ENCODE data around the gene OGFR.

OGFR gene

GRCh38 chr20:62799873-62800272 lies 4.8 kb upstream of the OGFR start:
- Histone ChIP-seq H3K4me1 (ENCODE audit: control insufficient read depth, insufficient read depth, low read length) (peaks cover 26% of the 10 kb centered on the region), H3K4me3 (ENCODE audit: low read length) (no peak overlapping the region), H3K9me3 (ENCODE audit: control insufficient read depth, low read length) (no peaks in the 10 kb centered on the region), H3K36me3 (ENCODE audit: control insufficient read depth, insufficient read depth, low read length) (no peaks in the 10 kb centered on the region), H3K9ac (ENCODE audit: low read length) (no peak overlapping the region), H3K27me3 (ENCODE audit: control insufficient read depth, insufficient read depth, low read length) (no peaks in the 10 kb centered on the region)

GRCh38 chr20:62800314-62801259 lies 4.0 kb upstream of the OGFR start:
- Histone ChIP-seq H3K36me3 (ENCODE audit: control insufficient read depth, insufficient read depth, low read length) (no peaks in the 10 kb centered on the region), H3K9me3 (ENCODE audit: control insufficient read depth, low read length) (no peaks in the 10 kb centered on the region), H3K9ac (ENCODE audit: low read length) (no peak overlapping the region), H3K4me3 (ENCODE audit: low read length) (no peak overlapping the region), H3K27me3 (ENCODE audit: control insufficient read depth, insufficient read depth, low read length) (no peaks in the 10 kb centered on the region), H3K4me1 (ENCODE audit: control insufficient read depth, insufficient read depth, low read length) (peaks cover 26% of the 10 kb centered on the region)

DNA sequence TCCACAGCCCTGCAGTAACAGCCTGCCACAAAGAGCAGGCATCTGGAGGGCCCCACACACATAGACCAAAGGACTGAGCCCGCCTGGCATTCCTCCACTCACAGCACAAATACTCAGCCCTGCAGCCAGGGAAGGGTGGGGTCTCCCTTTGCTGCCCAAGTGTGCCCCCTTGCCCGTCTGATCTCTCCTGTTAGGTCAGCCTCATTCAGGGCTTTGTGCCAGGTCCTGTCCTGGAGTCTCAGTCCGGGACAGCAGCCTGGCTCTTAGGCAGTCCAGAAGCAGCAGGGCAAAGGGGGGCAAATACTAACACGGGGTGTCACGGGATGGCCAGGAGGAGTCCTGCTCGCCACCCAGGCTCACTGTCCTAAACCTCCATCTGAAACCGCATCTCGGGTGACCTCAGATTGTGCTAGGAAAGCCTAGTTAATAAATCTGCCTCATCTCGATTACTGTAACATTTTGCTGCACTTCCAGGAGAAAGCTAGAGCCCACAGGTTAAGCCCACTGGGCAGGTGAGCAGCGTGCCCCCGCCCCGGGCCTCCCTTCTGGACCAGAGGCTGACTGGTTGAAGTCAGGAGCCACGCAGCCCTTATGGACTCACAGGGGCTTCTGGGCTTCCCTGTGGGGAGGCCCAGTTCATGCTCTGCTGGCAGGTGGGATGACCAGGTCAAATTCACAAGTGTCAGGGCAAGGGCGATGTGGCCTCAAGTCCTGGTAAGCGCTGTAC lies 3.2 kb upstream of the OGFR start:
- Histone ChIP-seq H3K9ac (ENCODE audit: low read length) (no peak overlapping the region), H3K4me1 (ENCODE audit: control insufficient read depth, insufficient read depth, low read length) (peaks cover 35% of the 10 kb centered on the region)

GRCh38 chr20:62802026-62802712 lies 2.5 kb upstream of the OGFR start:
- no peaks in the 10 kb centered on the region for H3K9me3 ChIP-seq (ENCODE audit: control insufficient read depth, low read length)
- H3K9ac ChIP-seq (ENCODE audit: low read length) = no peak overlapping the region
- H3K4me3 ChIP-seq (ENCODE audit: low read length) = no peak overlapping the region
- no peaks in the 10 kb centered on the region for H3K36me3 ChIP-seq (ENCODE audit: control insufficient read depth, insufficient read depth, low read length)
- no peaks in the 10 kb centered on the region for H3K27me3 ChIP-seq (ENCODE audit: control insufficient read depth, insufficient read depth, low read length)
- H3K4me1 ChIP-seq (ENCODE audit: control insufficient read depth, insufficient read depth, low read length) = peaks cover 39% of the 10 kb centered on the region

More for the DNA sequence above, 3.2 kb upstream of the OGFR start:
- Histone ChIP-seq H3K4me3 (ENCODE audit: low read length) (no peak overlapping the region), H3K36me3 (ENCODE audit: control insufficient read depth, insufficient read depth, low read length) (no peaks in the 10 kb centered on the region), H3K27me3 (ENCODE audit: control insufficient read depth, insufficient read depth, low read length) (no peaks in the 10 kb centered on the region), H3K9me3 (ENCODE audit: control insufficient read depth, low read length) (no peaks in the 10 kb centered on the region)

- Histone ChIP-seq H3K4me1 (ENCODE audit: control insufficient read depth, insufficient read depth, low read length) (peaks cover 29% of the 10 kb centered on the region), H3K4me3 (ENCODE audit: low read length) (no peak overlapping the region), H3K36me3 (ENCODE audit: control insufficient read depth, insufficient read depth, low read length) (no peaks in the 10 kb centered on the region), H3K27me3 (ENCODE audit: control insufficient read depth, insufficient read depth, low read length) (no peaks in the 10 kb centered on the region), H3K9me3 (ENCODE audit: control insufficient read depth, low read length) (no peaks in the 10 kb centered on the region), H3K9ac (ENCODE audit: low read length) (peak overlapping the region; percentile 39)
These were observed 511 bp upstream of the OGFR start for GRCh38 chr20:62804021-62804626.

- Histone ChIP-seq H3K9me3 (ENCODE audit: control insufficient read depth, low read length) (no peaks in the 10 kb centered on the region), H3K36me3 (ENCODE audit: control insufficient read depth, insufficient read depth, low read length) (peaks cover 7% of the 10 kb centered on the region), H3K4me1 (ENCODE audit: control insufficient read depth, insufficient read depth, low read length) (peaks cover 29% of the 10 kb centered on the region), H3K9ac (ENCODE audit: low read length) (peak overlapping the region; percentile 79), H3K4me3 (ENCODE audit: low read length) (peak overlapping the region; percentile 63), H3K27me3 (ENCODE audit: control insufficient read depth, insufficient read depth, low read length) (no peaks in the 10 kb centered on the region)
These were observed 598 bp downstream of the OGFR start for GRCh38 chr20:62805155-62805710.

DNA sequence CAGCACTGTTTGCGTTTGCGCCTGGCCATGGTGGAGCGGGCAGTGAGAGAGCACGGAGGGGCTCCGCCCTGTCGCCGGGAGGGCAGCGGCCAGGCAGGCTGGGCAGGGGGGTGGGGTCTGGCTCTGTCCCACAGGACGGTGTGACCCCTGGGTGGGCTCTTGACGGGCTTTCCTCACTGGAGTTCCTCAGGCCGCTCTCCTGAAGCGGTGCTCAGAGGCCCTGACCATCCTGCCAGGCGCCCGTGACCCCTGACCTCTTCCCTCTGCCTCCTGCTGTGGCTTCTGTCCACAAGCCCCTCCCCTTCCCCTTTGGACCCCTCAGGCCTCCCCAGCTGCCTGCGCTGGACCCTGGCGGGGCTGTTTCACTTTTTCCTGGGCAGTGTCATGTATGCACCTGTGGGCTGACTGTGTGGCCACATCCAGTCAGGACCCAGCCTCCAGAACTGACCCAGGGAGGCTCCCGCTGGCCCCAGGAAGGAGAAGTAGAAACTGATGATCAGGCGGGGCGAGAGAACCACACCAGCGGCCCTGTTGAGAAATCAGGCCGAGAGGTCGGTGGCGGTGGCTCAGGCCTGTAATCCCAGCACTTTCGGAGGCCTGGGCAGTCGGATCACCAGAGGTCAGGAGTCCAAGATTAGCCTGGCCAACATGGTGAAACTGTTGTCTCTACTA lies 1.2 kb downstream of the OGFR start:
- peaks cover 29% of the 10 kb centered on the region for H3K4me1 ChIP-seq (ENCODE audit: control insufficient read depth, insufficient read depth, low read length)
- peaks cover 10% of the 10 kb centered on the region for H3K36me3 ChIP-seq (ENCODE audit: control insufficient read depth, insufficient read depth, low read length)
- H3K9ac ChIP-seq (ENCODE audit: low read length) = peak overlapping the region; percentile 70

GRCh38 chr20:62806383-62807050 lies 1.9 kb downstream of the OGFR start:
- no peaks in the 10 kb centered on the region for H3K27me3 ChIP-seq (ENCODE audit: control insufficient read depth, insufficient read depth, low read length)
- H3K9me3 ChIP-seq (ENCODE audit: control insufficient read depth, low read length) = no peaks in the 10 kb centered on the region
- H3K36me3 ChIP-seq (ENCODE audit: control insufficient read depth, insufficient read depth, low read length) = peaks cover 10% of the 10 kb centered on the region
- peaks cover 29% of the 10 kb centered on the region for H3K4me1 ChIP-seq (ENCODE audit: control insufficient read depth, insufficient read depth, low read length)
- H3K4me3 ChIP-seq (ENCODE audit: low read length) = no peak overlapping the region
- H3K9ac ChIP-seq (ENCODE audit: low read length) = no peak overlapping the region

More for the DNA sequence above, 1.2 kb downstream of the OGFR start:
- Histone ChIP-seq H3K27me3 (ENCODE audit: control insufficient read depth, insufficient read depth, low read length) (no peaks in the 10 kb centered on the region), H3K4me3 (ENCODE audit: low read length) (peak overlapping the region; percentile 63), H3K9me3 (ENCODE audit: control insufficient read depth, low read length) (no peaks in the 10 kb centered on the region)

DNA sequence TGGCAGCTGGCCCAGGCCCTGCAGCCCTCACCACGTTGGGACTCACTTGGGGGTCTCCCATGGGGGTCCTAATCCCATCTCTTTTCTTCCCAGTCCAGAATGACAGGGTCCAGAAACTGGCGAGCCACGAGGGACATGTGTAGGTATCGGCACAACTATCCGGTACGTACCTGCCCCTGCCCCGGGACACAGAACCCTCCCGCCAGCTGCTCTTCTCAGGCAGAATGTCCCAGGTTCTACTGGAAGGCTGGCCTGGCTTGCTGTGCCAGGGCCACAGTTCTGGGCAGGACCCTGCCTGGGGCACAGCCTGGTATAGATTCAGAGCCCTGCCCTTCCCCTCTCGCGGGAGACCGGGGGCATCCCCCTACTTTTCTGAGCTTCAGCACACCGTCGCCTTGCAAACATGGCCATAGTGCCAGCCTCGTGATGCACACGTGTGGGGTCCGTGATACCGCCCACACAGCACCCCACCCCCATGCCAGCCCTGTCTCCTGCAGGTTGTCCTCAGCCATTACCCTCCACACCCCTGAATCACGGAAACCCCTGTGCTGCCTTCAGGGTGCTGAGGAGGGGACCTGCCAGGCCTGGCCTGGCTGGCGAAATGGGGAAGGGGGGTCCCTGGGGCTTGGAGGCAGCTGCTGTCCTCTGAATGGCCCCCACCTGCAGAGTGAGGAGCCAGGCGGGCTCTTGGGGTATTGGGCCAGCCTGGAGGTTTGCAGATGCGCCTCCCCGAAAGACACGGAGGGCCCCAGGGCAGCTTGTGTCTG lies 3.0 kb downstream of the OGFR start:
- Histone ChIP-seq H3K27me3 (ENCODE audit: control insufficient read depth, insufficient read depth, low read length) (no peaks in the 10 kb centered on the region), H3K9me3 (ENCODE audit: control insufficient read depth, low read length) (no peaks in the 10 kb centered on the region), H3K9ac (ENCODE audit: low read length) (no peak overlapping the region), H3K4me3 (ENCODE audit: low read length) (no peak overlapping the region), H3K4me1 (ENCODE audit: control insufficient read depth, insufficient read depth, low read length) (peaks cover 29% of the 10 kb centered on the region), H3K36me3 (ENCODE audit: control insufficient read depth, insufficient read depth, low read length) (peaks cover 10% of the 10 kb centered on the region)

DNA sequence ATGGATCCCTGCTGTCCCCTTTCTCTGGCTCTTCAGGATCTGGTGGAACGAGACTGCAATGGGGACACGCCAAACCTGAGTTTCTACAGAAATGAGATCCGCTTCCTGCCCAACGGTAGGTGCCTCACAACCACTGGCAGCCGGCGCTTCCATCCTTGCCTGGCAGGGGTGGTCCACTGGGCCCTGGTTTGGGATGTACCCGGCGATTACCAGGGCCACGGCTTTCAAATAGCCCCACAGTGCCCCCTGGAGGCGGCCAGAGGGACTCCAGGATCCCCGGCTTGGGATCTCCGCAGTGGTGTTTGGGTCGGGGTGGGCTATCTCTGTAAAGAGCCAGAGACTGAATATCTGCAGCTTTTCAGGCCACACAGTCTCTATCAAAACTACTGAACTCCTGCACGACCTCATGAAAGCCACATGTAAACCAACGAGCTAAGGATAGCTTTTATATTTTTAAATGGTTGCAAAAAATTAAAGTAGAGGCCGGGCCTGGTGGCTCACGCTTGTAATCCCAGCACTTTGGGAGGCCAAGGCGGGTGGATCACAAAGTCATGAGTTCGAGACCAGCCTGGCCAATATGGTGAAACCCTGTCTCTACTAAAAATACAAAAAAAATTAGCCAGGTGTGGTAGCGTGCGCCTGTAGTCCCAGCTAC lies 3.7 kb downstream of the OGFR start:
- Histone ChIP-seq H3K27me3 (ENCODE audit: control insufficient read depth, insufficient read depth, low read length) (no peaks in the 10 kb centered on the region), H3K4me1 (ENCODE audit: control insufficient read depth, insufficient read depth, low read length) (peaks cover 29% of the 10 kb centered on the region), H3K4me3 (ENCODE audit: low read length) (no peak overlapping the region), H3K36me3 (ENCODE audit: control insufficient read depth, insufficient read depth, low read length) (peaks cover 10% of the 10 kb centered on the region), H3K9me3 (ENCODE audit: control insufficient read depth, low read length) (no peaks in the 10 kb centered on the region), H3K9ac (ENCODE audit: low read length) (no peak overlapping the region)

Measured in mucosa of stomach (tissue), 1 donor.